Measurements from ENCODE around the gene C1R.
"Not testable (repeated sequence)": the region's sequence is repeated elsewhere in the genome, so short reads cannot be mapped to it uniquely, and the experiment has no call there.

Gene C1R

DNA sequence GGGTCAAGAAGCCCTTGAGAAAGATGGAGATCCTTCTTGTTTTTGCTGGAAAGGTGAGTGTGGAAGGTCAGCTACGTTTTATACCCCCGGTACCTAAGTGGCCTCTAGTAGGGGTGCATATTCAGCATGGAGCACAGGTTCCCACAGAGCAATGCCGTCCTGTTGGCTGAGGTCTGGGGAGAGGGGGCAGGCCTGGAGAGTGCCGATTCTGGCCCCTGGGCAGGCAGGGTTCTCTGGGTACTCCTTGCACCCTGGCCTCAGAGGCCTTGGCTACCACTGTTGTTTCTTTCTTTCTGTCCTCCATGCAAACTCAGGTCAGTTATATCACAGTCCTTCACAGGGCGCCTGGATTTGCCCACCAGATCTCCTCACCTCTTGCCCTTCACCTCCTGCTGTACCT, 27.9 kb upstream of the C1R start:
- no peak for DNase-seq (ENCODE audit: low spot score)

GRCh38 chr12:7118881-7119280, 26.6 kb upstream of the C1R start:
- no peak for DNase-seq (ENCODE audit: low spot score)

DNA sequence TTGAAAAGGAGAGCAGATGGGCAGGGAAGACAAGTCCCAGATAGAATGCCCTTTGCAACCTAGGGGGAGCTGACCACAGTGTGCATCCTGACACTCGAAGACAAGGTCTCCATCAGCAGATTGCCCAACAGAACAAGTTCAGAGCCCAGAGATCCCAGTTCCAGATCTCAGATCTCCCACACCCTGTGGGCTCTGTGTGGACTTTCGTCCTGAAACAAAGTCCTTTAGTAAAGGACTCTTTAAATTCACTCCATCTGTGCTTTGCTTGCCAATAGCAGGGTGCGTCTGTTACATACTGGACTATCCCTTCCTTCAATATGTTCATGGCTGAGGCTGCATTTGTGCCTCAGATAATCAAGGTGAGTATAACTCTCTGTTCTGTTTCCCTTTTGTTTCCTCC, 25.4 kb upstream of the C1R start:
- DNase-seq (ENCODE audit: low spot score), result no peak

DNA sequence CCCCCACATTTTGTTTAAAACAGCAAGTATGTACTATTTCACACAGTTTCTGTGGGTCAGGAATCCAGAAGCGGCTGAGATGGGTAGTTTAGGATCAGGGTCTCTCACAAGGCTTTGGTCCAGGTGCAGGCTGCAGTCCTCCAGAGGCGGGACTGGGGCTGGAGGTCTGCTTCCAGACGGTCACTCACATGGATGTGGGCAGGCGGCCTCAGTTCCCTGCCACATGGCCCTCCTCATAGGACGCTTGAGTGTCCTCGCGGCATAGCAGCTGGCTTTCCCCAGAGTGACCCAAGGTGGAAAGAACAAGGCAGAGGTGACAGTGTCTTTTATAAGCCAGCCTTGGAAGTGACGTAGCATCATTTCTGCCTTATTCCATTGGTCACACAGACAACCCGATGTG, 24.7 kb upstream of the C1R start:
- DNase-seq (ENCODE audit: low spot score), result no peak

- DNase-seq (ENCODE audit: low spot score), result no peak
These were observed 24.0 kb upstream of the C1R start for GRCh38 chr12:7116196-7116595.

GRCh38 chr12:7114851-7115250, 22.6 kb upstream of the C1R start:
- DNase-seq (ENCODE audit: low spot score), result no peak

DNA sequence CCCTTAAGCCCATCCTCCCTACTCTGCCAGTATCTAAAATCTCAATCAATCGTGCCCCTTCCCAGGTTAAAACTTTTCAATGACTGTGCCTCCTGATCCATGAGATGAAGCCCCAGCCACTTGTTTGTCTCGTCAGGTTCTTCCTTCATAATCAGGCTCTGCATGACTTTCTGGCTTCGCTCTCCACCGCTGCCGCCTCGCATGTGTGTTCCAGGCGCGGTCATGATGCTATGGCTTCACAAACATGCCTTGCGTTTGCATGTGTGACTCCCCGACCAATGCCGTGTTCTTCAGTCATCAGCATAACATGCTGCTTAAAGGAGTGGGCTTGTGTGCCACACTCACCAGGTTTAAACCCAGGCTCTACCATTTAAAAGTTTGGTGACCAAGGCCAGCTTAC, 21.8 kb upstream of the C1R start:
- DNase-seq (ENCODE audit: low spot score), result no peak

- DNase-seq (ENCODE audit: low spot score), result no peak
These were observed 21.2 kb upstream of the C1R start for GRCh38 chr12:7113389-7113871.

DNA sequence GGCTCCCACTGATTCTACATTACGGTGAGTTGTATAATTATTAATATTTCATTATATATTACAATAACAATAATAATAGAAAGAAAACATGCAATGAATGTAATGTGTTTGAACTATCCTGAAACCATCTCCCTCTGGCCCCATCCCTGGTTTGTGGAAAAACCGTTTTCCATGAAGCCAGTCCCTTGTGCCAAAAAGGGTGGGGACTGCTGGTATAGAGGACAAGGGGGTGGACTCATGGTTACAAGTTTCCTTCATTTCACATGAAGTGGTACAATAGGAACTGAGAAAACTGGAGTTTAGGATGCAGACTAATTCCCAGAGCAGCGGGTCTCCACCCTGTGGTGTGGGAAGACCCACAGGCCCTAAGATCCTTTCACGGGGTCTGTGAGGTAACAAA, 19.8 kb upstream of the C1R start:
- no peak for DNase-seq (ENCODE audit: low spot score)

GRCh38 chr12:7110661-7111060, 18.4 kb upstream of the C1R start:
- no peak for DNase-seq (ENCODE audit: low spot score)

GRCh38 chr12:7109572-7109920, 17.3 kb upstream of the C1R start:
- DNase-seq (ENCODE audit: low spot score), result no peak

DNA sequence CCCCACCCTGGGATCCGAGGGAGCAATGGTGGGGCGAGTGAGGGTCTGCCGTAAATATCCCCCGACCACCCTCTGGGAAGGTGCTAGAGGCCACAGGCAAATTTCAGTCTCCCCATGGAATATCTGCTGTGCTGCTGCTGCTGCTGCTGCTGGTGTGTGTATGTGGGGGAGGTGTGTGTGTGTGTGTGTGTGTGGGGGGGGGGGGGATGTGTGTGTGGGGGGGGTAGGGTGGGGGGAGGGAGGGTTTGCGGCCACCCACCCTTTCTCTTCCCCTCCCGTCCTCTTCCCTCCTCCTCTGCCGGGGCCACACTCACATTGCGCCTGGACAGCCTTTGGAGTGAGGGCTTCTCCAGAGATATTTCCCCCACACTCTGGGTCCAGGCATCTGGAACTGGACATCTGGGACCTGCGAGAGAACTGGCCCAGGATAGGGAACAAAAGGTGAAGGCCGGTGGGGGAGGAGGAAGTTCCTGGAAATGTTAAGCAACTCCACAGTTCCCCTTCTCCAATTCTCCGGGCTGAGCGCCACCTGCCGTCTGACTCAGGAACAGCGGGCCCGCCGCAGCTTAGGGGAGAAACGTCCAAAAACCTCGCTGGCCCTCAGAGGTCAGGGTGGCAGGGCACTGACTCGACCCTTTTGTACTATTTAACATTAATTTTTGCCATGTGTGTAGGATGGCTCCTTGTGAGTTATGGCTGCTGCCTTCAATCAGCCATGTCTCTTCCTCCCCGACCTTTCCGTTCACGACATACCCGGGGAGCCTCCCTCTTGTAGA, 16.7 kb upstream of the C1R start, which contains the start of gene C1RL:
C1RL (minus strand) TSS at position 419 of the 776 bp plus-strand sequence; CDS start at position 385, 34 bp downstream.
- no peak for DNase-seq (ENCODE audit: low spot score)

GRCh38 chr12:7108003-7108795, 16.0 kb upstream of the C1R start:
- peak; percentile 56 for DNase-seq (ENCODE audit: low spot score)

- no peak for DNase-seq (ENCODE audit: low spot score)
These were observed 15.4 kb upstream of the C1R start for GRCh38 chr12:7107636-7108002.

- DNase-seq (ENCODE audit: low spot score), result not testable (repeated sequence)
These were observed 14.9 kb upstream of the C1R start for GRCh38 chr12:7107181-7107580.

DNA sequence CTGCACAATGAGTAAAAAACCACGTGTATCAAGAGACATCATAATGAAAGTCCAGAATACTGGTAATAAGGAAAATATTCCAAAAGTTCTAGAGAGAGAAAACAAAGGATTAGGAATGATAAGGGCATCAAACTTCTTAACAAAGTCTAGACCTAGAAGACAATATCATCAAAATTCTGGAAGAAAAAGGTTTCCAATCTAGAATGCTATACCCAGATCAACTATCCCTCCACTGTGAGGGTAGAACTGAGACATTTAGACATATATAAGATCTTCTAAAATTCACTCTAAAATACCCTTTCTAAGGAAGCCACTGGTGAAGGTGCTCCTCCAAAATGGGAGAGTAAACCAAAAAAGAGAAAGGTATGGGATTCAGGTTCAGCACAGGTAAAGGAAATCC, 13.8 kb upstream of the C1R start:
- no peak for DNase-seq (ENCODE audit: low spot score)

- no peak for DNase-seq (ENCODE audit: low spot score)
These were observed 11.8 kb upstream of the C1R start for GRCh38 chr12:7103837-7104584.

DNA sequence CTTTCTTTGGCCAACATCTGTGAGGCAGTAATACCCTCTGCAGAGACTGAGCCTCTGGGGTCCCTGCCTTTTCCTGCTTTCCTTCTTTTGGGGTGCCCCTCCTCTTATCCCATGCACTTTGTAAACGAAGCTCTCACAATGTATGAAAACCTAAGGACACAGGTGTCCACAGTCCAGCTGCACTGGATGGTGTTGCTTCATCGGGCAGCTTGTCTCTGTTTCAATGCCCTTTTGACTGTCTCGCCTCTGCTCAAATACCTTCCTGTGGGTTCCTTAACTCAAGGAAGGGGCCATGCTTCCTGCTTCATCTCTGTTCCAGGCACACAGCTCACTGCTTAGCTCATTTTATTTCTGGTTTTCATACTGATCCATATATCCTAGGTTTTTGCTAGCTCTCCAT, 10.3 kb upstream of the C1R start:
- DNase-seq (ENCODE audit: low spot score), result no peak

- no peak for DNase-seq (ENCODE audit: low spot score)
These were observed 9.5 kb upstream of the C1R start for GRCh38 chr12:7101694-7102131.

DNA sequence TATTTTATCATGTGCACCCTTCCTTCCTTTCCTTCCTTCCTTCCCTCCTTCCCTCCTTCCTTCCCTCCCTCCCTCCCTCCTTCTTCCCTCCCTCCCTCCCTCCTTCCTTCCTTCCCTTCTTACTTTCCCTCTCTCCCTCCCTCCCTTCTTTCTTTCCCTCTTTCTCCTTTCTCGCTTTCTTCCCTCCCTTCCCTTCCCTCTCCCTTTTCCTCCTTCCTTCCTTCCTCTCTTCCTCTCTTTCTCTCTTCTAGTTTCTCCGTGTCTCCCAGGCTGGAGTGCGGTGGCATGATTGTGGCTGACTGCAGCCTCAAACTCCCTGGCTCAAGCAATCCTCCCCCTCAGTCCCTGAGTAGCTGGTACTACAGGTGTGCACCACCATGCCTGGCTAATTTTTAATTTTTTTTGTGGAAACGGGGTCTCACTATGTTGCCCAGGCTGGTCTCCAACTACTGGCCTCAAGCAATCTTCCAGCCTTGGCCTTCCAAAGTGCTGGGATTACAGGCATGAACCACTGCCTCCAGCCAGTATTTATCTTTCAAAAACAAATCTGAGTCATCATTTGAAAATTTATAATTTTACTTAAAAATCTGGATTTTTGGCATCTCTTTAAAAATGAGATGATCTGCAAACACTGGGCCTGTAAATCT, 8.9 kb upstream of the C1R start:
- no peak for DNase-seq (ENCODE audit: low spot score)

GRCh38 chr12:7100239-7100638, 8.0 kb upstream of the C1R start:
- no peak for DNase-seq (ENCODE audit: low spot score)

Data from HuH-7.5 (cell line).